HG02840 (cell line): ENCODE results near the gene LRP11.
"Not testable (repeated sequence)": the region's sequence is repeated elsewhere in the genome, so short reads cannot be mapped to it uniquely, and the experiment has no call there.

Experiments
- ATAC-seq: cut with Tn5 transposase; IDR thresholded peaks from one replicate; pipeline ENCODE4 v1.9.1; 2021; ENCODE audit warnings: mild to moderate bottlenecking, moderate library complexity, moderate number of reproducible peaks; ENCODE audit not compliant: unreplicated experiment, low FRiP score

Gene LRP11

GRCh38 chr6:149899486-149899885 is 35.3 kb upstream of the LRP11 start:
- no peak for ATAC-seq

DNA sequence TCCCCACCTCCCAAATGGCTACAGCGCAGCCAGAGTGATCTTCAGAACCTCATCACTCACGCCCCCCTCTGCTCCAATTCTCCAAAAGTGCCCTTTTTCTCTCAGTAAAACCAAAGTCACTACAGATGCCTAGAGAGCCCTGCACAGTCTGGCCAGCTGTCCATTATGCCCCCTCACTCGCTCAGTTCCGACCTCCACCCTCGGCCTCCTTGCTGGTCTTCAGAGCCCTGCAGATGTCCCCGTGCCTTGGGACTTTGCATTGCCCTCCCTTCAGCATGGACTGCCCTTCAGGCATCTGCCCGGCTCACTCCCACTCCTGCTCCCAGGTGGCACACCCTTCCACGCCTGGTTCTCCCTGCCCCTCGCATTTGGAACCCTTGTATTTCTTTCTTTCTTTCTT is 34.8 kb upstream of the LRP11 start:
- ATAC-seq = no peak

DNA sequence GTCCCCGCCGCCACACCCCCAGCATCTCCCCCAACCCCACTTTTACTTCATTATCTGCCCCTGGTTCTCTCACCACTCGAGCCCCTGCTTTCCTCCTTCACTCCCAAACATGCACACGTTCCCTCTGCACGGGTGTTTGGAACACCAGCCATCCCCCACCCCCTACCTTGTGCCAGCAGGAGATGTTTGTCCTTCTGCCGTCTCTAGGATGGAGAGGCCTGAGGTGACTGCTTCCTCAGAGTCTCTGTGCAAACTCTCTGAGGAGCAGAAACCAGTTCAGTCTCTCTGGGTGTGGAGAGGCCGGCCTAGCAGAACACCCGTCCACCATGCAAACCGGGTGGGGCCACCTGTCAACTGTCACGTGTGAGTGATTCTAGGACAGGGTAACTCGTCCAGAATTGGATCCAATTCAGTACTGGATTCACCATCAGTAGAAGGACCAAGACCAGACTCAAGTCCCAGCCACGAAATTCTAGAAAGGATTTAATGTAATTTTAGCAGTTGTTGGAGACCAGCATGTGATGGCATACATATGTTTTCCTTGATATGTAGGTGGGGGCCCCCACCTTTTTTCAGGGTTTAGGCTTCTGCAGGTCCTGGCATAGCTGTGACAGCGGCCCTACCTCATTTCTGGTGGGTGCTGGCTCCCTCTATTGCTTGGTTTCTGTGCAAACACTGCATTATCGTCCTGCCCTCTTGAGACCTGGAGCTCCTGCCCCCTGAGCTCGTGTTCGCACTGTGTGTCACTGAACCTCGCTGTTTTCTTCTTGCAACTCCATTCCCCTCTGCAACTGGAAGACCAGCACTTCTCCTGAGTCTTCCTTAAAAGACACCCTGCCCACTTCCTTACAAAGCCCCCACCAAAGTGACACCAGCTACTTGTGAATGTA is 33.9 kb upstream of the LRP11 start, which contains the start of gene RAET1E:
Gene RAET1E, minus strand, starts transcription at position 259 of the 890 bp plus-strand sequence. CDS start 7,212 bp downstream, outside the sequence.
- ATAC-seq = no peak

GRCh38 chr6:149897015-149897697 is 33.0 kb upstream of the LRP11 start:
- no peak for ATAC-seq

DNA sequence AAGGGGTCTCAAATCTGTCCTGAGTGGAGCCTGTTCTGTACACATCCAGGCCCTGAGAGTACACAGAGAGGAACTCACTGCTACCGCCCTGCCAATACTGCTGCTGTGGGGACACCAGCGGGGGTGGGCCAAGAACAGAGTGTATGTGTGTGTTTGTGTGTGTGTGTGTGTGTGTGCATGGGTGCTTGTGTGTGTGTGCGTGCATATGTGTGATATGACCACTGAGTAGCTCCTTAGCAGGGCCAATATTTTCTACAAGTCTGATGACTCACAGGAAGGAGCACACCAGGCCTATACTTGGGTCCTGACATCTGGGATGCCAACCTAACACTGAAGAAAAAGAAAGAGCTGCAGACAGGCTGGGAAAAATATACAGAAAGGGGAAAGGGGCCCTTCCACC is 32.3 kb upstream of the LRP11 start:
- no peak for ATAC-seq

- no peak for ATAC-seq
These were observed 31.7 kb upstream of the LRP11 start for GRCh38 chr6:149895833-149896271.

GRCh38 chr6:149895048-149895590 is 31.0 kb upstream of the LRP11 start:
- no peak for ATAC-seq

GRCh38 chr6:149891864-149892263 is 27.7 kb upstream of the LRP11 start:
- ATAC-seq = not testable (repeated sequence)

GRCh38 chr6:149891259-149891658 is 27.1 kb upstream of the LRP11 start:
- no peak for ATAC-seq

- ATAC-seq = no peak
These were observed 26.5 kb upstream of the LRP11 start for GRCh38 chr6:149890629-149891045.

DNA sequence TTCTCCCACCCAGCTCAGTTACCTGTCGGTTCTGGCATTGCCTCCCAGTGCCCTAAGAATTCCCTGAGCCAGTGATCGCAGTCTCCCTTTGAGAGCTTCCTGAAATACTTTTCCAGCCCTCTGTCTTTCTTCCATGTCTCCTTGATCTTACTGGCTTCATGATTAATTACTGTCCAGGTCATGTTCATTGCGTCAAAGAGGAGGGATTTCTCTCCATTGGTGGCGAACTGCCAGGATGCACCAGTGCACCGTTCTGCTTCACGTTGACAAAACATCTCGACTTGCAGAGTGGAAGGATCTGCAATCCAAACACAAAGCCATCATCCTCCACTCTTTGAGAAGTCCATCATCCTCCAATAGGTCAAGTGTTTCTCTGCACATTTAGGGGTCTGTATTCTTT is 25.2 kb upstream of the LRP11 start:
- no peak for ATAC-seq

- ATAC-seq = no peak
These were observed 24.5 kb upstream of the LRP11 start for GRCh38 chr6:149888659-149889058.

GRCh38 chr6:149888093-149888492 is 23.9 kb upstream of the LRP11 start:
- no peak for ATAC-seq

DNA sequence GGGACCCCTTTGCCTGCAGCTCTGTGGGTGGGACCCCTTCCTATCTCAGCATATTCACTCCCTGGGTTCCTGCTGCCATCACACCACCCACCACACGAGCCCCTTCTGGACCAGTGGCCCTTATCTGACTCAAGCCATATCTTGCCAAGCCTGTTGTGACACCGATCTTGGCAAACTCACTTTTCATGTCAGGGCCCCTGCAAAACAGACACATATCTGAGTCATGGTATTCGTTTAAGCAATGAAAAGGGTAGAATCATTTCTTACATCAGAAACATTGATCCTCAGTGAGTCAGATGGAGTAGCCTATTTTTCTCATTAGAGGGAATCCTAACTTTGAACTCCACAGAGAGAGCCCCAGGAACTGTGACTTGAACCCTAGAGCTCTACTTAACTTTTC is 23.2 kb upstream of the LRP11 start:
- ATAC-seq = no peak

GRCh38 chr6:149885888-149886287 is 21.7 kb upstream of the LRP11 start:
- ATAC-seq = no peak

- no peak for ATAC-seq
These were observed 20.5 kb upstream of the LRP11 start for GRCh38 chr6:149884617-149885016.

DNA sequence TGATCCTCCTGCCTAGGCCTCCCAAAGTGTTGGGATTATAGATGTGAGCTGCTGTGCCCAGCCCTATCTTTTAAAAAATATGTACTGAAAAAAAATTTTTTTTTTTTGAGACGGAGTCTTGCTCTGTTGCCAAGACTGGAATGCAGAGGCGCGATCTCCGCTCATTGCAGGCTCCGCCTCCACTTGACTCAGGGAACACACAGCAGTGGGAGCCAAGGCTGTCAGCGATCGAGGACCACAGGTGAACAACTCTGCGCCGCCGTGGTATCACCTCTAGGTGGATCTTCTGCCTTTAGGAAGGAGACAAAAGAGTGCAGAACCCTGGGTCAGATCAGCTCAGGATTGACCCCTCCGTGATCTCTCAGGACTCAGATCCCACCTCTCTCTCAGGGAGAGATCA is 20.1 kb upstream of the LRP11 start:
- no peak for ATAC-seq

DNA sequence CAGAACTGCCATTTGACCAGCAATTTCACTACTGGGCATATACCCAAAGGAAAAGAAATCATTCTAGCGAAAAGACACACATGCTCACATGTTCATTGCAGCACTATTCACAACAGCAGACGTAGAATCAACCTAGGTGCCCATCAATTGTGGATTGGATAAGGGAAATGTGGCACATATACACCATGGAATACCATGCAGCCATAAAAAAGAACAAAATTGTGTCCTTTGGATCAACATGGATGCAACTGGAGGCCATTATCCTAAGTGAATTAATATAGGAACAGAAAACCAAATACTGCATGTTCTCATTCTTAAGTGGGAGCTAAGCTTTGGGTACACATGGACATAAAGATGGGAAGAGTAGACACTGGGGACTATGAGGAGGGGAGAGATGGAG is 17.7 kb upstream of the LRP11 start:
- ATAC-seq = no peak

- ATAC-seq = no peak
These were observed 17.1 kb upstream of the LRP11 start for GRCh38 chr6:149881066-149881766.

- ATAC-seq = no peak
These were observed 13.5 kb upstream of the LRP11 start for GRCh38 chr6:149877659-149878058.
